ENCODE data around the gene MTUS2.

The MTUS2 gene

DNA sequence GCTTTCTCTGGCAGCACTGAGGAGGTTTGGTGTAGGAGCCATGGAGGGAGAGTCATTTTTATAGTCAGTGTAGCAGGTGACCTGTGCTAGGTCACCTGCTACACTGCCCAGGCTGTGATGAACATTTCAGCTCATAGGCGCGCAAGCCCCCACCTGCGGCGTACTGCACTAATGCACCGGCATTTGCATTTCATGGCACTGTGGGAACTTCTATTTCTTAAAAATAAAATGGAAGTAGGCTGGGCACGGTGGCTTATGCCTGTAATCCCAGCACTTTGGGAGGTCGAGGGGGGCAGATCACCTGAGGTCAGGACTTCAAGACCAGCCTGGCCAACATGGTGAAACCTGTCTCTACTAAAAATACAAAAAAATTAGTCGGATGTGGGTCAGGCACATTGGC, 674.4 kb downstream of the MTUS2 start:
- DNase-seq = no peak

GRCh38 chr13:29496241-29496712, 676.1 kb downstream of the MTUS2 start:
- no peak for DNase-seq

- DNase-seq = no peak
Measured at GRCh38 chr13:29497137-29497654, 677.1 kb downstream of the MTUS2 start.

GRCh38 chr13:29498426-29499040, 678.4 kb downstream of the MTUS2 start:
- no peak for DNase-seq

DNA sequence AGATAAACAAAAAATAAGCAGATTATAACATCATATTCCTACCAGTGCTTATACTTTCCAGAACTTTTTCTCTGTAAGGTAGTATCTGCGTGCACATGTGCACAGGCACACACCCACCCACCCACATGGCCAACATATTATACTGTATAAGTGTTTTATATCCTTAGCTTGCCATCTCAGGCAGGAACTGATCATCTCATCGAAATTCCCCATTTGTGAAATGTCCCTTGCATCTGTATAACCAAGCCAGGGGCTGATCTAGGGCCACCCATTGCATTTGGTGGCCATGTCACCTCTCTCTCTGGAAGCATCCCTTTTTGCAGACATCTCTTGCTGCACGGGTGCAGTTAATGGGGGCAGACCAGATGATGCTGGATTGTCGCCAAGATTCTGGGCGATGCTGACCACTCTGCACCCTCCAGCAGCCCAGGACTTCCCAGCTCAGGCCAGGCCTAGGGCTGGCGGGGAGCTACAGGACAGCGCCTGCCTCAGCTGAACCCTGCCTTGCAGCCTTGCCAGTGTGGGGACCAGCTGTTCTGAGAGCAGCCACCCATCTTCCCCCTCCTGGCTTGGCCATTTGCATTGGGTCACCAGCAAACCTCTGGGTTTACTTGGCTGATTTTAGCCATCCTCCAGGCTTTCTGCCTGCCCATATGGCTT, 679.5 kb downstream of the MTUS2 start:
- no peak for DNase-seq

DNA sequence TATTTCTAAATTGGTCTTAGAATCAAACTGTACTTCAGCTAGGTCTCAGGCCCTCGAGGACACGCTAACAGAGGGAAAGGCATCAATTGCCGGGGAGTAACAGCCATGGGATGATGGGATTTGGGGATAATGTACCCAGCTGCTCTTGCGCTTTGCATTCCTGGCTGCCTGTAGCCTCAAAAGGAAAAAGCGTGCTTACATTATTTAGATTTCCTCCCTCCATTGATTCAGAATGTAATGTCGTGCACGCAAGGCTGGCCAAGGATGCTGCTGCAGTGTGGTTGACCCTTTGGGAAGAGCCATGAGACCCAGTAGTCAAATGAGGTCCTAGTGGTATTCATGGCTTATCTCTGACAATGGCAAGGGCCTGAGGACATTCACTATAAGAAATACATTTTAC, 680.2 kb downstream of the MTUS2 start:
- DNase-seq = no peak

GRCh38 chr13:29501674-29502073, 681.5 kb downstream of the MTUS2 start:
- DNase-seq = no peak

DNA sequence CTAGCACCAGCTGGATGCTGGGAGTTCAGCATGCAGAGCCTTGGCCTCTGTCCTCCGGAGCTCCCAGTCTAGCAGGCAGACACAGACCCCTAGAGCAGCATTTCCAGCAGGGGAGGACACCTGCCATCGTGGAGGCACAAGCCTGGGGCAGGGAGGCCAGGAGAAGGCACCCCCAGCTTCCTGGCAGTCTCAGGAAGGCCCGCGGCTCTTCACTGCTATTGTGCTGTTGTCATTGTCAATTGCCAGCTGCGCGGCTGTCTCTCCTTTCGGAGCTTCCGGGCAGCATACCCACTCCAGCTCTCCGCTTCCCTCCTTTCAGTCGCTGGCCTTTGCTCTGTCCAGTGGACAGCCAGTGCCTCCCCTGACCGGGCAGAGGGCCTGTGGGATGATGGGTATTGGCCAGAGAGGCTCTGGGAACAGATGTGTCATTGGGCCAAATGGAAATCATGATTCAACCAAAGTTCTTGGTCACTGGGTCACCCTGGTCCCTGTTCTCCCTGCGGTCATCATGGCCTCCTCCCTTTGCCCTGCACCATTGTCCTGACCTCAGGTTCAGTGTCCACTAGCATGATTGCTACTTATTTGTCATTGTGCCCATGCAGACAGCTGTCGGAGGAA, 682.4 kb downstream of the MTUS2 start:
- DNase-seq = no peak

- DNase-seq = no peak
Measured at GRCh38 chr13:29503041-29503837, 683.1 kb downstream of the MTUS2 start.

DNA sequence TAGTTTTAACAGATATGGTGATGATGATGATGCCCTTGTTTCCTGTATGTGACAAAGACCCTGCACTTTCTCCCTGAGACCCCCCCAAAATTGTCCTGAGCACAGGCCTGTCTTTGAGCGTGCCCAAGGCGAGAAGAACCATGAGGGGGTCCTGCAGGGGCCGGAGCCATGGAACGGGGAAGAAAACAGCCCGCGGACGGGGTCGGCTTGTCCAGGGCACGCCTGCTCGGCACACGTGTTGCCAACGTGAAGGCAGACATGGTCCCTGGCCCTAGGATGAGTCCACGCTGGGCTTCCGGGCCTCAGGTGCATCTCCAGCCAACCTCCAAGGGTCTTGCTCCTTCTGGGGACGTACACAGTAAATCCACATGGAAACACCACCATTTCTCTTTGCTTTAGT, 684.6 kb downstream of the MTUS2 start:
- DNase-seq = no peak

- DNase-seq = no peak
Measured at GRCh38 chr13:29505511-29505910, 685.4 kb downstream of the MTUS2 start.

- DNase-seq = no peak
Measured at GRCh38 chr13:29505950-29506349, 685.8 kb downstream of the MTUS2 start.

- DNase-seq = no peak
Measured at GRCh38 chr13:29507356-29507755, 687.2 kb downstream of the MTUS2 start.

GRCh38 chr13:29508130-29508875, 688.2 kb downstream of the MTUS2 start:
- peak; percentile 47 for DNase-seq

DNA sequence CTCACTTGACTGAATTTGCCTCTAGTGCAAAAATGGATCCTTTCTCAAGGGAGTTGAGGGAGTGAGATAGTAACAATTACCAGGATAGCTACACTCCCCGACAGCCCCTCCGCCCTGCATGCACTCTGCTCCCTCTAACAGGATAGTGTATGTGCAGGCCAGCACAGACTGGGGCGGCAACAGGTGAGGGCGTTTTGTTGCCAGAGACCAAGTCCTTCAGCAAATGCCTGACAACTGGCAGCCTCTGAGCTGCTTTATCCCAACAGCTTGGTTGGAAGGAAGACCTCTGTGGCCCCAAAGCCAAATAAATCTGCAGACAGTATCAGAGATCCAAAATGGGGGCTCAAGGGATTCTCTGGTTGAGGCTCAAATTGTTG, 688.7 kb downstream of the MTUS2 start:
- no peak for DNase-seq

DNA sequence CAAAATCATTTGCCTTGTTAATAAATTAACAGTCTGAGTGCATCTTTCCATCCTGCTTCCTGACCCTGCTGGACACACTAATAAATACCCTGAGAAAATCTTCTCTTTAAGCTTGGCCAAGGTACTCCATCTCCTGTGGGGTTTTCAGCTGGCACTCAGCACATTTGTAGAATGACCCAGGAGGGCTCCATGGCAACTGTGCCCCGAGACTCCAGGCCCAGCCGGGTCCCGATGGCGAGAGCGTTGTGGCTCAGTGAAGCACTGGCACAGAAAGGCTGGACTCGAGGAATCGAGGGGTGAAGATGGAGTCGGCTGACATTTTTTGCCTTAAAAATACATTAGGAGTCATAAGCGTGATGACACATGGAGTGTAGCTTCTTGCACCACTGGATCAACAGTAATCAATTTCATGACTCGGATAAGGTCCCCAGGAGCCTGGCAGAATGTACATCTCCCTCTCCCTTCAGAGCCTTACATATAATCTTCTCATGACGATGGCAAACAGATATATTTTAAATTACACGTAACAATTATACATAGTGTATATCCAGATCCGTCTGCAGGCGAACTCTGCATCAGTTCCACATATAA, 690.0 kb downstream of the MTUS2 start:
- no peak for DNase-seq

- DNase-seq = no peak
Measured at GRCh38 chr13:29510651-29511084, 690.5 kb downstream of the MTUS2 start.

DNA sequence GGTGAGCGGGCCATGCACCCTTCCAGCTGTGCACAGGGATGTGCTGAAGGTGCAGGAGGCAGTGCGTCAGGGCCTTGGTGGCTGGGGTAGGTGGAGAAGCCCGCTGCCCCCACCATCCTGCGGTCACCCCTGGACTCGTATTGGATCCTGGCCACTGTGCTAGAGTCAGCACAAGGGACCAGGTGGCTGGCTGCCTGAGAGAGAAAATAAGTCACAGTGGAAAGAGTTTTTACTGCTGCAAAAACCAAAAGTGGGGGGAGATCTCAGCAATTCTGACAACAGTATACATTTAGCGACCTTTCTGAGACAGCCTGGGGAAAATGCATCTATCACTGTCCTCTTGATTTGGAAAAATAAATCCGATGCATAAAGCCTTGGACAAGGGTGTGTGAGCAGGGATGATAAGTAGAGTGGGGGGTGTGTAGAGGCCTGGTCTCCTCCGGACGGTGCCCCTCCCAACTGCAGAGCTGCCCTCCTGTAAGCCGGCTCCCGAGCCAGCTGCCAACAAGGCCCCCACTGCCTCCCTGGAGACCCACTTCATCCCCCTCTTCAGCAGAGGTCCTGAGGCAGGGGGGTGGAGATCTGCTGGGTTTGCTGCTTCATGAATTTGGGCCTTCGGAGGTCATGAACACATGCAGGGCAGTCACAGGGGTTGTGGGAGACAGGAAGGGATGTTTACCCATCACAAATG, 691.1 kb downstream of the MTUS2 start:
- no peak for DNase-seq

GRCh38 chr13:29511980-29512379, 691.8 kb downstream of the MTUS2 start:
- no peak for DNase-seq

DNA sequence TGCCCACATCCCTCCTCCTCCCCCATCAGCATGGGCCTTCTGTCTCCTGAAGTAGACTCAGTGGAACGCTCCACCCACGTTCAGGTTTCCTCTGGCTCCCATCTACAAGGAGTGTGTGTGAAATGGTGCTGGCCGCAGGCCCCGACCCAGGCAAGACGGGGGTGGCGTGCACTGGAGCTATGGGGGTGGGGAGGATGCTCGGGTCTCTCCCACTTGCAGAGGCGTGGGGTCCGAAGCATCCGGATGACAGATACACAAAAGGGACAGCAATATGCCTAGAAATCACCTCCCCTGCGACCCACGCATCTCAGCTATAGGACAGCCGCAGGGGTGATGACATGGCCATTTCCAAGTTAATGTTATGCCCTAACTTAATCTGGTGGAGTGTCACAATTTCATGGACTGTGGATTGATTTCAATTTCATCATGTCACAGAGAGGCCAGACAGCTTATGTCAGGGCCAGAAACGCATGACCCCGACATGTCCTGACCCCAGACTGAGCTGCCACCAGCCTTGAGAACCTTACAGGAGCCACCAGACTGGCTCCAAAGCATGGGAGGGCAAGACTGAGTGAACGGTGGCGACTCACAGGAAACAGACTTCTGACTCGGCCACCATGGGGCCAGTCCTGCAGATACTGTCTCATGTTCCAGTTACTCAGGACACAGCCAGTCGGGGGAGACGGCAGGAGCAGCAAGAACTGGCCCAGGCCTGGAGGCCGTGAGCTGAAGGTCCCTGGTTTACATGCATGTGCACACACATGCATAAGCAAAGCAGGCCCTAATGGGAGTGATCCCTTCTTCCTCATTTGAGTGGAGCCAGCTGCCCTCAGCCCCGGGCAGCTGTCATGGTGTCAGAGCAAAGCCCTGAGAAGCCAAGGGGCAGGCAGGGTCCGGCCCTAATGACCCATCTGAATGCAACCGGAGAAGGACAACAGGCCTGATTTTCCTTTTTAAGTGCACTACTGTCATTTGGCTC, 693.2 kb downstream of the MTUS2 start:
- no peak for DNase-seq

Data from HCEC 1CT (cell line).